ENCODE data around the gene ALK.

ALK gene

DNA sequence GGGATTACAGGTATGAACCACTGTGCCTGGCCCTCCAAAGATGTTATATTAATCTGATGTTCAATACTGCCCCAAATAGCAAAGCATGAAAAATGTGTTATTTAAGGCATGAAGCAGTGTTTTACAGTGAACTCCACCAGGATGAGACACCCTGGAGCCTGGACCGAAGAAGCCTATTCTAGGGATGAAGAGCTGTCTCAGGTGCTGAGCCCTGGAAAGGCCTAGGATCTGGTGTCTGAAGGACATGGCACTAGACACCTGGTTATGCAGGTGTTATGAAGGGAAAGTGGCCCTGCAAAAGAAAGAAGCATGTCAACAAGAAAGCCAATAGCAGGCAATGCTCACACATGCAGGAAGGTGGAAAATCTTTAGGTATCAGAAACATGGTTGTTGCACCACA is 431.8 kb downstream of the ALK start:
- H3K4me3 Mint-ChIP-seq, result no peak overlapping the region
- H3K36me3 Mint-ChIP-seq (ENCODE audit: low read depth), result no peaks in the 10 kb centered on the region
- H3K27me3 Mint-ChIP-seq, result peaks cover 3% of the 10 kb centered on the region
- ATAC-seq (no peak), DNase-seq (no peak)
- no peaks in the 10 kb centered on the region for H3K4me1 Mint-ChIP-seq
- no peaks in the 10 kb centered on the region for H3K9me3 Mint-ChIP-seq
- H3K27ac Mint-ChIP-seq, result no peak overlapping the region

- DNase-seq, result no peak
- Mint-ChIP-seq H3K27ac (no peak overlapping the region), H3K9me3 (no peaks in the 10 kb centered on the region), H3K4me3 (no peak overlapping the region), H3K36me3 (ENCODE audit: low read depth) (no peaks in the 10 kb centered on the region), H3K4me1 (no peaks in the 10 kb centered on the region), H3K27me3 (peaks cover 3% of the 10 kb centered on the region)
- ATAC-seq, result no peak
Observed at GRCh38 chr2:29487967-29488555, 433.3 kb downstream of the ALK start.

- Mint-ChIP-seq H3K4me3 (no peak overlapping the region), H3K27ac (no peak overlapping the region), H3K4me1 (no peaks in the 10 kb centered on the region), H3K36me3 (ENCODE audit: low read depth) (no peaks in the 10 kb centered on the region), H3K9me3 (no peaks in the 10 kb centered on the region), H3K27me3 (peaks cover 3% of the 10 kb centered on the region)
- no peak for ATAC-seq
- DNase-seq, result no peak
Observed at GRCh38 chr2:29485631-29486030, 435.8 kb downstream of the ALK start.

GRCh38 chr2:29485117-29485516 is 436.3 kb downstream of the ALK start:
- Mint-ChIP-seq H3K36me3 (ENCODE audit: low read depth) (no peaks in the 10 kb centered on the region), H3K9me3 (no peaks in the 10 kb centered on the region), H3K27ac (no peak overlapping the region), H3K4me3 (no peak overlapping the region), H3K27me3 (peaks cover 6% of the 10 kb centered on the region), H3K4me1 (no peaks in the 10 kb centered on the region)
- DNase-seq (no peak), ATAC-seq (no peak)

DNA sequence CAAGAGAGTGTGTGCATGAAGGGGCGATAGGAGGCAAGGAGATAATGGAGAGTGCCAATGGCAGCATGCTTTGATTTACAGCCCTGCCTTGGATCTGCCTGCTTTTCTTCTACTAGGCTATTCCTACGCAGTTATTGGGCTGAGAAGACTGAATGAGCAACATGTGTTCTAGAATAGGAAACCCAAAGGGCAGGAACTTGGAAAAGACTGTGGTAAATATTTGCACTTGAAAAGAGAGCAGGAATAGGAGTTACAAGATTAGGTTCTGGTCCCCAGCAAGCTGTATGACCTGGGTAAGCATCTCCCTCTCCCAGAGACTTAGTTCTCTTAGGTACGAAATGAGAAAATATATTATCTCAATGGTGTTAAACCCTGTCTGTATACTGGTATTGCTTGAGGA is 438.5 kb downstream of the ALK start:
- DNase-seq (no peak), ATAC-seq (no peak)
- no peak overlapping the region for H3K4me3 Mint-ChIP-seq
- no peak overlapping the region for H3K27ac Mint-ChIP-seq
- no peaks in the 10 kb centered on the region for H3K9me3 Mint-ChIP-seq
- no peaks in the 10 kb centered on the region for H3K36me3 Mint-ChIP-seq (ENCODE audit: low read depth)
- H3K4me1 Mint-ChIP-seq, result no peaks in the 10 kb centered on the region
- peaks cover 7% of the 10 kb centered on the region for H3K27me3 Mint-ChIP-seq

- Mint-ChIP-seq H3K27ac (no peak overlapping the region), H3K4me3 (no peak overlapping the region), H3K36me3 (ENCODE audit: low read depth) (no peaks in the 10 kb centered on the region), H3K4me1 (no peaks in the 10 kb centered on the region), H3K27me3 (peaks cover 7% of the 10 kb centered on the region), H3K9me3 (no peaks in the 10 kb centered on the region)
- ATAC-seq, result no peak
- DNase-seq, result no peak
Observed at GRCh38 chr2:29482348-29482747, 439.0 kb downstream of the ALK start.

DNA sequence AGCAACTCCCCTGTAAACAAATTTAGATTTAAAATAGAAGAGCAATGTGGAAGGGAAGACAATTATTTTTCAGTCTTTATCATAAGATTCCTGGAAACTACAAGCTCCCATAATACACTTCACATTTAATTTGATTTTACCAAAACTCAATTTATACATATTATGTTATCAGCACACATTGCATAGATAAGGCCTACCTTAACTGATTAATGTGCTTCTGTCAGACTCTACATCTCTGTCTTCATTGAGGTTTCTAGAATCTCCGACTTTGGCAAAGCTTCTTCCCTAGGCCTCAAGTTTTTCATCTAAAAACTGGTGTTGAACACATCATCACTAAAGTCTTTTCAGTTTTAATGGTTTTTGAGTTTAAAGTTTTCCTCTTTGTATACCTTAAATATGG is 440.1 kb downstream of the ALK start:
- no peak overlapping the region for H3K4me3 Mint-ChIP-seq
- H3K27ac Mint-ChIP-seq, result no peak overlapping the region
- ATAC-seq (no peak), DNase-seq (no peak)
- peaks cover 7% of the 10 kb centered on the region for H3K27me3 Mint-ChIP-seq
- H3K4me1 Mint-ChIP-seq, result no peaks in the 10 kb centered on the region
- H3K9me3 Mint-ChIP-seq, result no peaks in the 10 kb centered on the region
- H3K36me3 Mint-ChIP-seq (ENCODE audit: low read depth), result no peaks in the 10 kb centered on the region

DNA sequence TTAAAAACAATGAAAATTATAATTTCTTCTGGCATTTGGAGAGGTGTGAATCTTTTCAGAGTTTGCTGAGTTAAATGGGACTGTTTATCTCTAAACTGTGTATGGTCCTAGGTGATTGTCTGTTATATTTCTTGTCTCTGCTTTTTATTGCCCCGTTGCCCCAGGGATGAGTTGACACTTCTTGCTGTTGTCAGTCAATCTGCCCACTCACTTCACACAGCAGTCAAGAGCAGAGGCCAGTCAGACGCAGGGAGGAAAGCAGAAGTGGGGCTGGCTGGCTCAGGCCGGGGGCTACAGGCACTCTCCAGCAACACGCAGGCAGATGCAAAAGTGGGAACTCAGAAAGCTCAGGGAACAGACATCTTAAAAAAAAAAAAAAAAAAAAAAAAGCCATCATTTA is 441.0 kb downstream of the ALK start:
- no peaks in the 10 kb centered on the region for H3K36me3 Mint-ChIP-seq (ENCODE audit: low read depth)
- no peak overlapping the region for H3K27ac Mint-ChIP-seq
- no peaks in the 10 kb centered on the region for H3K9me3 Mint-ChIP-seq
- DNase-seq (no peak), ATAC-seq (no peak)
- peaks cover 5% of the 10 kb centered on the region for H3K27me3 Mint-ChIP-seq
- H3K4me1 Mint-ChIP-seq, result no peaks in the 10 kb centered on the region
- H3K4me3 Mint-ChIP-seq, result no peak overlapping the region

- Mint-ChIP-seq H3K27me3 (peaks cover 5% of the 10 kb centered on the region), H3K4me1 (no peaks in the 10 kb centered on the region), H3K36me3 (ENCODE audit: low read depth) (no peaks in the 10 kb centered on the region), H3K4me3 (no peak overlapping the region), H3K27ac (no peak overlapping the region), H3K9me3 (no peaks in the 10 kb centered on the region)
- DNase-seq (no peak), ATAC-seq (no peak)
Observed at GRCh38 chr2:29479401-29479800, 442.0 kb downstream of the ALK start.

DNA sequence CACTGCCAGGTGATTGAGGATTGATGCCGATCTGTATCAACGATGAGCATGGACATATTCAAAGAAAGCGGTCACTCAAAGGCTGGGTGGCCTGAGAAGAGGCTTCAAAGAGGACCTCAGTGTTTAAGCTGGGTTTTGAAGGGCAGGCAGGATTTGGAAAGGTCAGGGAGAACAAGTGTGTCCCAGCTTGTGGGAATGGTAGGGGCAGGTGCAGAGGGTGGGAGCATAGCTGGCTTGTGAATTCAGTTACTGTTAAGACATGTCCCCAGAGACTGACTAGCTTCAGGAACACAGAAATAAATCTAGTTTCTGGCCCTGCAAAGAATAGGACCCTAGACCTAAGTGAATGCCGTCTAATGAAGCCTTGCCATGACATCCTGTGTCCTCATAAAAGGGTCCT is 442.7 kb downstream of the ALK start:
- Mint-ChIP-seq H3K36me3 (ENCODE audit: low read depth) (no peaks in the 10 kb centered on the region), H3K9me3 (no peaks in the 10 kb centered on the region), H3K27ac (no peak overlapping the region), H3K4me3 (no peak overlapping the region), H3K27me3 (peaks cover 5% of the 10 kb centered on the region), H3K4me1 (no peaks in the 10 kb centered on the region)
- ATAC-seq (no peak), DNase-seq (no peak)

DNA sequence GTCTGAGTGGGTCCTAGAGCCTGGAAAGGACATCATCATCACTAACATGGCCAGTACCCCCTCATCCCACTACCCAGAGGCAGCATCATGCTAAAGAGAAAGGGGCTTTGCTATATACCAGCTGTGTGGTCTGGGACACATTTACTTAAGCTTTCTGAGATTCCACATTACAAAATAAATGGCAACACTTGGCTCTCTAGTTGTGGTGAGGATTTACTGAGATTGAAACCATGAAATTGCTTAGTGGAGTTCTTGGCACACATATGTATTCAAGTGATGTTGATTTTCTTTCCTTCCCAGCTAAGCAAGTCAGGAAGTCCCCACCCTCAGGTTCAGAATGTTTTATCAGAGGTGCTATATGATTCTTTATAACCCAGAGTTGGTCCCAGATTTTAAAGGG is 444.2 kb downstream of the ALK start:
- Mint-ChIP-seq H3K27ac (no peak overlapping the region), H3K9me3 (no peaks in the 10 kb centered on the region), H3K4me3 (no peak overlapping the region), H3K27me3 (peaks cover 5% of the 10 kb centered on the region), H3K36me3 (ENCODE audit: low read depth) (no peaks in the 10 kb centered on the region), H3K4me1 (no peaks in the 10 kb centered on the region)
- DNase-seq (no peak), ATAC-seq (no peak)

DNA sequence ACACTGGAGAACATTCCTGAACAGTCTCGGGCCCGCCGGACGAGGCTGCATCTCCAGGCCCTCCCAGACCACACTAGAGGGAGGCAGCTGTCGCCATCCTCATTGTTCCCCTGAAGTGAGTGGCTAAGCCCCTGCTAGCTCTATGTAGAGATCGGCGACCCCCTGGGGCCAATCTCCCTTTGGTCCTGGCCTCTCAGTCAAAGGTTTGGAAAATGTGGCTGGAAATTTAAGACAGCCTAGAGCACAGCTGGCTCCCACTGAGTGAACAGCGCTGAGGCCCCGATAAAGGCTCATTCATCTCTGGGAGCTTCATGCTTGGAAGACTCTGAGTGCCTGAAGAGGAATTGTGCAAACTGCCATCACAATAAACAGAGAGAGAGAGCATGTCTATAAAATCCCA is 445.9 kb downstream of the ALK start:
- Mint-ChIP-seq H3K4me3 (no peak overlapping the region), H3K27ac (no peak overlapping the region), H3K4me1 (no peaks in the 10 kb centered on the region), H3K36me3 (ENCODE audit: low read depth) (no peaks in the 10 kb centered on the region), H3K27me3 (peaks cover 4% of the 10 kb centered on the region), H3K9me3 (peaks cover 2% of the 10 kb centered on the region)
- ATAC-seq (no peak), DNase-seq (no peak)

GRCh38 chr2:29469961-29470360 is 451.4 kb downstream of the ALK start:
- peaks cover 1% of the 10 kb centered on the region for H3K36me3 Mint-ChIP-seq (ENCODE audit: low read depth)

DNA sequence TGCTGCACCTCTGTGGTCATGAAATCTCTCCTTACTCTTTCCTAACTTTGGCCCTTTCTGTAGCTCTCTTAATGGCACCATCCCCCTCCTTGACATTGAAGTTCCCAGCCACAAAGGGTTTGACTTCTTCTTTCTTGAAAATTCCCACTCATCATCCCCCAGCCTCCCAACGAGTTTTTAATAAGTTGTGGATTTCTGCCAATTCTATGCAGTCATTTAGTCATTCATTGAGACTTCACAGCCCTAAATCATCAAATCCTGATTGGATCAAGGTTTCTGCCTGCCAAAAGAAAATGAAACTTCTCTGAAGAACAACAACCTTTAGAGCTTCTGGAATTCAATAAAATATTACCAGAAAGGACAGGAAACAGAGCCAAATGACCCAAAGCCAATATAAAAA is 451.9 kb downstream of the ALK start:
- no peak overlapping the region for H3K4me3 Mint-ChIP-seq

More at GRCh38 chr2:29469961-29470360, 451.4 kb downstream of the ALK start:
- Mint-ChIP-seq H3K27me3 (no peaks in the 10 kb centered on the region), H3K4me3 (no peak overlapping the region), H3K27ac (no peak overlapping the region), H3K9me3 (peaks cover 10% of the 10 kb centered on the region), H3K4me1 (no peaks in the 10 kb centered on the region)
- no peak for ATAC-seq
- DNase-seq, result no peak

GRCh38 chr2:29463181-29463900 is 458.0 kb downstream of the ALK start:
- DNase-seq, result no peak
- Mint-ChIP-seq H3K4me3 (no peak overlapping the region), H3K9me3 (no peaks in the 10 kb centered on the region), H3K27me3 (peaks cover 10% of the 10 kb centered on the region), H3K27ac (no peak overlapping the region), H3K4me1 (no peaks in the 10 kb centered on the region), H3K36me3 (ENCODE audit: low read depth) (no peaks in the 10 kb centered on the region)
- ATAC-seq, result no peak

More for the DNA sequence above, 451.9 kb downstream of the ALK start:
- Mint-ChIP-seq H3K36me3 (ENCODE audit: low read depth) (peaks cover 1% of the 10 kb centered on the region), H3K27me3 (peaks cover 3% of the 10 kb centered on the region), H3K9me3 (peaks cover 10% of the 10 kb centered on the region), H3K27ac (no peak overlapping the region), H3K4me1 (no peaks in the 10 kb centered on the region)
- DNase-seq (no peak), ATAC-seq (no peak)
